HCEC 1CT (cell line): ENCODE data around the gene CBLN4.

Experiments
- DNase-seq: peaks from one replicate; pipeline ENCODE4 v3.0.0-alpha.2; 2017

The CBLN4 gene

DNA sequence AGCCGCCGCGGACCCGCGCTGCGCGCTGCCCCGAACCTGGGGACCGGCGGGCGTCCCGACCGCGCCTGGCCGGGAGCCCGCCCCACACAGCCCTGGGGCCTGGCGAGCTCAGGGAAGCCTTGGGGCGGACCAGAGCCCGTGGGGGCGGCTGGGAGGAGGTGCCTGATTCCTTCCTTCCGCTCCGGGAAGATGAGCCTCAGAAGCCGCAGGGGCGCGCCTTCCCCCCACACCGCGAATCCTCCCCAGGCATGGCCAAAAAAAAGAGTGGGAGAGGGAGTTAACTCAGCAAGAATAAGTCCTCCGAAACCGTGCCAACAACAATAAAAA lies at the start of gene CBLN4:
CBLN4 (minus strand) TSS at position 131 of the 327 bp plus-strand sequence. CDS start 1,348 bp downstream, outside the sequence.
- no peak for DNase-seq

DNA sequence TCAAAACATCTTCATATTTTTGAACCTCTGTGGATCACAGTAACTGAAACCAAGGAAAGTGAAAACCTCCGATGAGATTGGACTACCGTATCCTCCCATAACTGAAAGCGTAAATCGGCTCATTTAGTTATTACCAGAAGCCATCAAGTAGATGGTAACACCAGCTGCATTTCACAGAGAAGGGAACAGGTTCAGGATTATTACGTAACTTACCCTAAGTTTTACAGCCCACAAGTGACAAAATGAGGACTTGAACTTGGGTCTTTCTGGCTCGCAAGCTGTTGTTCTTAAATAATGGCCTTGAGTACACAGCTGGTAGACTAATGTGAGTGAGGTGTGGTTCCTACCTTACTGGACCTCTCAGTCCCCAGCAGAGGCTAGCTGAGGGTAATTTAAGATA lies 37.9 kb upstream of the CBLN4 start:
- no peak for DNase-seq

DNA sequence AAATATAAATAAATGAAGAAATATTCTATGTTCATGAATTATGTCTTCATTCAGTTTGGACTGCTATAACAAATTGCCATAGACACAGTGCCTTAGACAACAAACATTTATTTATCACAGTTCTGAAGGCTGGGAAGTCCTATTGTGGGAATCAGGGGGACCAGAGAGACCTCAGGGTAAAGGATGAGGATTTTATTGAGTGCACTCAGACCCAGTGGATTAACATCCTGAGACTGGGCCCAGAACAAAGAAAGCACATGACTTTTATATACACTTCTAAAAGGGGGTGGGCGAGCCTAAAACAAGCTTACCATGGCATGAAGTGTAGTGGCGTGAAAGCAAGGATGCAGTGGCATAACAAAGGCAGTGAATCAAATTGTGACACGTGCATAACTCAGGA lies 26.9 kb upstream of the CBLN4 start:
- DNase-seq, result no peak

DNA sequence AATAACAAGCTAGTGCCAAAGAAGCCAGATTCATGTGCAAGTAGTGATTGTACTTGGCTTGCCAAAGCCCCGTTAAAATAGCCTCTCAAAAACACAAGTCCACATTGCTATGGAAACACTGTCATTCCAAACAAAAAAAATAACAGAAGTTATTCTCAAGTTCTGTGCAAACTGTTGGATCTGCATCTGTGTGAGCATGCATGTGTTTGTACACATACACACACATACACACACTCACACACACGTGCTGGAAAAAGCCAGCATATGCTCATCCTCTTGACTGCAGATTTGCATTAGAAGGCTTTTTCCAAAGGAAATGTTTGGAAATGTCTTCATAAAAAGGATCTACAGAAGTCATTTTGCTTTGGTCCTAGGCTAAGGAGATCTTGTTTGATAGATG lies 13.4 kb upstream of the CBLN4 start:
- DNase-seq, result no peak

DNA sequence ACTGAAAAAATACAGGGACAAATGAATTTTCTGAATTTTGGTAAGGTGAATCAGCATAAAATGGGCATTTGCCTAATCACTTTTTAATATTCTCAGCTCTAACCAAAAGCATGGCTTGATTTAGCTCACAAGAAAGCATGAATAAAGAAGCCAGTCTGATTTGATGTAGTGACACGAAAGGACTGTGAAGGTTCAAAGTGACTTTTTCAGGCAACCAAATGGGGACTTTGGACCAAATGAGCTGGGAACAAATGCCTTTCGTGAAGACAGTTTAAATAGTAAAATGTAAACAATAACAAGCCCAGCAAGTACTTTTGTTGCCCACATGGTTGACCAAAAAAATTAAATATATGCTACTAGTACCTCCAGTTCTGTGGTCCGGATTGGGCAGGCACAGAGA lies 12.9 kb upstream of the CBLN4 start:
- no peak for DNase-seq

DNA sequence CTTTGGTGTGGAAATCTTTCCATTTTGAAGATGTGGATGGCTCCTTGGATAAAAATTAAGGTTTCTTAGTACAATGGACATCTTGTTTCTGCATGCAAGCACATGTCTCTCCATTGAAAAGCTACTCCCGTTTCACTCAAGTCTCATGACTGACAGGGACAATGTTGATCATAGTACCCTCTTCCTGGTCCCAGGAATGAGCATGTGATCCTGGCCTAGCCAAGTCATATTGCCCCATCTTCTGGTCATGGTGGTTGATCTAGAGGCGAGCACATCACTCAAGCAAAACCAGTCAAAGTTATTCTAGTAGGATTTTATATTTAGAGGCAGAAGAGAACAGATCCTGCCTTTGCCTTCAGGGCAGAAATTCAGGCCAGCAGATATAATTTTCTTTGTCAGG lies 12.2 kb upstream of the CBLN4 start:
- DNase-seq, result no peak

DNA sequence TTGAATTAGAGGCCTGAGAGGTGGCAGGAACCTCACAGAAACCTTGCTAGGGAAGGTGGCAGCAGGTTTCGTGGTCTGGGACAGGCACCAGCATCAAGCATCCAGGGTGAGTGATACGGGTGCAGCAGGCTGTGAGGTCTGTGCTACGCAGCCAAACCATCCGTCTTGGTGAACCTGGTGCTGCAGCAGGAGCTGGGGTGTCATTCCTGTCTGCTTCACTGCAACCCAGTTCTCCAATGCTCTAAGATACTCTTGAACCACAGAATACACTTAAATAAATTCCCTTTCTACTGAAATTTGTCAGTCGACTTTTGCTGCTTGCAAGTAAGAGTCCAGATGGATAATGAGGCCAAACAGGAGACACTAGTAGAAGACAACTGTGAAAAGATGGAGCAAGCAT lies 9.7 kb upstream of the CBLN4 start:
- DNase-seq, result no peak

DNA sequence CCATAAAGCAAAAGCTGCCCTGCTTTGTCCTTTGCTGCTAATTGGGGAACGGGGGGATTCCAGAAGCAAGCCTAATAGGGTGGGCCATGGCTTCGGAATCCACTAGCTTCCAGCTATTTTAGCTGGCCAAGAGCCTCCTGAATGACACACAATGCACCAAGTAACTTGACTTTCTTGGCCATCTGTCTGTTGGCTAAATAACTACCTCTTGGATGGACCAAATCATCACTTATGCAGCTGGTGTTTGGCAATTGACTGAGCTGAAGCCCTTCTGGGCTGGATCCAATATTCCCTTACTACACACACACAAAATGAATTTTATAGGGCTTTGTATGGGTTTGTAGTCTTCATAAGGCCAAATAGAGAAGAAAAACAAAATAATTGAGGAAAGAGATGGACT lies 8.8 kb upstream of the CBLN4 start:
- DNase-seq, result no peak

DNA sequence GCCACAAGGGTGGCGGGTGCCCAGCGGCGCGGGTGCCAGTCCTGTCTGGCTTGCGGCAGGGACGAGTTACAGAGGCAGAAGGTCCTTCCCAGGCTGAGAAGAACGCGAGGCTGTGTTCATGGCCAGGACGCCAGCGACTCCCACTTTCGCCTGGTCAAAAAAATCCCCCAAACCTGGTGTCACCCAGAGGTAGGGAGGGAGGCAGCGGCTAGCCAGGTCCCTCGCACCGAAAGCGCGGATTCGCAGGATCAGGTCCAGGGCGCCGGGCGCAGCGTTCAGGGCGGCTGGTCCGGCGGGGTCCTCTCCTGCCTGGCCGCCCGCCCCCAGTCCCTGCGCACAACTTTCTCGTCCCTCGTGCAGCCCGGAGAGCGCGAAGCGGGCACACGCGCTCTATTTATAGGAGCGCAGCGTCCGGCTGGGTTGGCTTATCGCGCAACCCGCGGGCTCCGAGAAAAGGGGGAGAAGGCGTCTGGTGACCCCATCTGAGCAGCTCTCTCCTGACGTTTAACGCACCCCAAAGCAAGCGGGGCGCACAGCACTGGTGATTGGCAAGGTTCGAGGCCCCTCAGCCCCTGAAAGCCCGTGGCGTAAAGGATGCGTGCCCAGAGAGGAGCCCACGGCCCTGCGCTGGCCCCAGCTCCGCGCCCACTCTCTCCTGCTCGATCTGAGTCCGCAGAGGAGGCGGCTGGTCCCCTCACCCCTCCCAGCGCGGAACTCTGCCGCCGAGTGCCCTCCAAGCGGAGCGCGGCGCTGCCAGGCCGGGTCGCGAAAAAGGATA lies 519 bp downstream of the CBLN4 start:
- DNase-seq, result no peak

DNA sequence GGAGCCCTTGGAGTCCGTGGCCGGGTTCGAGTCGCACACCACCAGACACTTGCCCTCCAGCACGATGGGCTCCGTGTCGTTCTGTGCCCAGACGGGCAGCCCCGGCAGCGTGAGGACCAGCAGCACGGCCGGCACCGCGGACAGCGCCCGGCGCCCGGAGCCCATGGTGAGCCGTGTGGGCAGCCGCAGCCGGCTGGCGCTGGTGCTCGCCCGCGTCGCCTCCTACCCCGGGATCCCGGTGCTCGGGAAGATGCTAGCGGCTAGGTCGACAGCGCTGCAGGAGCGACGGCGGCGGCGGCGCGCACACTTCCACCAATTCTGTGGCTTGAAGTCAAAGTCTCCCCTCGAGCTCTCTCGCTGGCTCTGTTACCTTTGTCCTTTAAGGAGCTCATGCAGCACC lies 1.3 kb downstream of the CBLN4 start:
- no peak for DNase-seq

DNA sequence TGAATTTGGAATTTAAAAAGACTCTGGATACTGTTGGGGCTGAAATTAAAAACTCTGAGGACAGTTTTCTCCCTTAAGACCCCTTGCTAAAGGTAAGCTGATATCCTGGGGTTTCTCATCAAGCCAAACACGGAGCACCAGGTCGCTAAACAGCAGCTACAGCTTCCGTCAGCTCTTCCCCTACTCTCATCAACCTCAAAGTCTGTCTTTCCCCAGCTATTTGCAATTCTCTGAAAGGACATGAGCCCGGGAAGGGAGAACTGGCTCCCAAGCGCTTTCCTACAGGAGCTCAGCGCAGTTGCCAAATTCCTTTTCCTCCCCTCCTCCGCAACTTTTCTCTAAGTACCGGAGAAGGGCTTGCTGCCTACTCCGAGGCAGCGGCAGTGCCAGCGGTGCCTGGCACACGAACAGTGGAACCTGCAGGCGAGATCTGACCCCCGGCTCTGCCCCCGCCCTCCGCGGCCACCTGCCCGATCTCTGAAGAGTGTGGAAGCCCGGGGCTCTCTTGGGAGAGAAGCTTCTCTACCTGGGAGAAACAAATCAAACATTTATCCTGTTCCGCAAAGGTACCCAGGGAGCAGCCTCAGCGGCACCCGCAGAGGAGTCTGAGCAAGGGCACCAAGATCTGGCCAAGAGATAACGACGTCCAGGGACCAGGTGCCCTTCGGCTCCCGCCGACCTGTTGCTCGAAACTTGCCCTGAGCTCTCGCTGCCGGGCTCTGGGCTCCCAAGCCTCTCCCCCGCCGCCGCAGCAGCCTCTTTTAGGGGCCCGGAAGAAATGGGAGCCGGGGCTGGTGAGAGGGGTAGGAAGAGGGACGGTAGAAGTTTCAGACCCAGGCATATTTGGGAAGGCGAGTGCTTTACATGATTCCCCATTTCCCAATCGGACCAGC lies 2.2 kb downstream of the CBLN4 start:
- no peak for DNase-seq

DNA sequence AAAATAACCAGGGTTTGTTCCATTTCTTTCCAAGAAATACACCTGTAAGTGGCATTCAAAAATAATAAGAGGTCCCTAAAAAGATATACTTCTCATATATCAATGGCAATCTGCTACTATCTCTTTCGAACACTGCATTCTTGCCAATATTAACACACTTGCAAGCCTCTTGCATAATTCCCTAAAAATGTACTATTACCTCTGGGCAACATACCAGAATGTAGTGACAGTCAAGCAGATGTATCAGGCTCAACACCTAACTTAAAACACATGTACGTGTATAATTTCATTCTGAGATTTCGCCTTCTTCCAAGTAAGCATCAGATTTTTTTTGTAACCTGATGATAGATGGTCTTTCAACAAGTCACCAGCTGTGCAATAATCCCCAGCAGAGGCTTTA lies 3.4 kb downstream of the CBLN4 start:
- no peak for DNase-seq

DNA sequence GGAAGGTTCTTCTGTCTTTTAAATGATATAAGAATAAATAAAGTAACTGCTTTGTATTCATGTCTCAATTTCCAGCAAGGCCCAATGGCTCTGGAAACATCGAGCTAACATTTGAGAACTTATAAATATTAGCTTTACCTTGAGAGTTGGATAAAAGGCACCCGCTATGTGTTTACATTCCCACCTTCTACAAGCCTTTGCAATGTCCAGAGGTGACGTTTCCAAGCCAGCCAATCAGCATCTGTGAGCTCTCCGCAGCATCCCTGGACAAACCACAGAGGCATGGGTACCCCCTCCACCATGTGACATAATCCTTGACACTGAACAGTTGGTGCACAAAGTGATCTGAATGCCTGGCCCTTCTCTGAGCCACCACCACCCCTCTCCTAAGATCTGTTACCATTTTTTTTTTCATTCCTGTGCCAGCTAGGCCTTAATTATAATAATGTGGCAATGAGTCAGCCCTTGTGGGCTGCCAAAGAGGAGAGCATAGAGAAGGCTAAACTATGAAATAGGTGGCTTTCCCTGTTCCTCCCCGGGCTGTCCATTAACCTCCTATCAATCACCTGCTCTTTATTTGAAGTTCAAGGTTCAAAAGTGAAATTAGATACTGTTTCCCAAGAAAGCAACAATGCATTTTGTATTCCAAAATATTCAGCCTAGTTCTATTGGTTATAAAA lies 4.1 kb downstream of the CBLN4 start:
- DNase-seq, result no peak

DNA sequence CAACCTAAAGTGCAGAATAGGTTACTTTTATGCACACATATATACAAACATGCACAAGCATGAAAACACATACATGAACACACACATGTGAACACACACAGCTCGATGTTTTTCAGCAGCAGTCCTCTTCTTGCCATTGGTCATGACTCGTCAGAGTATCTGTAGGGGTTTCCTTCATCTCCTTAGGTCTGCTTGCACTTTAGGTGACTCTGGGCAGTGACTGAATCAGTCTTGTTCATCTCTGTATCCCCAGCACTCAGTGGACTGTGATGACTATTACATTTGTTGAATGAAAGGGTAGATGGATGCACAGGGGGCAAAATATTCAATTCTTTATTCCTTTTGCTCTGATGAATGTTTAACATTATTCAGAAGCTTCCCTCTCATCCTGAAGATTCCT lies 26.8 kb downstream of the CBLN4 start:
- no peak for DNase-seq

DNA sequence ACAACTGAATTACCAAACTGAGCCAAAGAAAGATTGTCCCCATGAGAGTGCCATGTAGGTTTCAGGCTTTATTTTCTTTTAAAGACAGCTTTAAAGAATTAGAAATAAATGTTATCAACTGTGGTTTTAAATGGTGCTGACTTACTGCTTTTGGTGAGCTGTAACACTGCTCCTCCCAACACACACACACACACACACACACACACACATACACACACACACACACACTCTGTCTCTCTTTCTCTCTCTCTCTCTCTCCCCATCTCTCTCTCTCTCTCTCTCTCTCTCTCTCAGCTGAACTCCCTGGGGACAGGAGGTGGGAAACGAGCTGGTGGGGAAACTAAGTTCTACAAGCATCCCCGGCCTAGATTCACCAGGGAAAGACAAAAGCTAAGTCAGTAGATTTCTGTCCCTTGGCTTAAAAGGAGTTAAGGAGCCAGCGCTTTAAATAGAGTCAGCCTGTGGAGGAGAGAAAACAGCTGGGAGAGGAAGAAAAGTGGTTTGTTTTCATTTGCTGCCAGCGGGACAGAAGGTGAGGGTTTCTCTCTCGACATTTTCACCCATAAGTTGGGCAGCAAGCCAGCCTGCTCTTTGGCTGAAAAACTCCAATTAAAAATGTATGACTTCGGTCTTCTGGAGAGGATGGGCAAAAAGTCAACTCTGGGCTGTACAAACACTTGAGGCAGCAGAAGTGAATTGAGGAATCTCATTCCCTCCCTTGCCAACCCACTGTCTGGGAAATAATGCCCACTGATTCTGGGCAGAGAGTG lies 27.4 kb downstream of the CBLN4 start:
- DNase-seq, result no peak

DNA sequence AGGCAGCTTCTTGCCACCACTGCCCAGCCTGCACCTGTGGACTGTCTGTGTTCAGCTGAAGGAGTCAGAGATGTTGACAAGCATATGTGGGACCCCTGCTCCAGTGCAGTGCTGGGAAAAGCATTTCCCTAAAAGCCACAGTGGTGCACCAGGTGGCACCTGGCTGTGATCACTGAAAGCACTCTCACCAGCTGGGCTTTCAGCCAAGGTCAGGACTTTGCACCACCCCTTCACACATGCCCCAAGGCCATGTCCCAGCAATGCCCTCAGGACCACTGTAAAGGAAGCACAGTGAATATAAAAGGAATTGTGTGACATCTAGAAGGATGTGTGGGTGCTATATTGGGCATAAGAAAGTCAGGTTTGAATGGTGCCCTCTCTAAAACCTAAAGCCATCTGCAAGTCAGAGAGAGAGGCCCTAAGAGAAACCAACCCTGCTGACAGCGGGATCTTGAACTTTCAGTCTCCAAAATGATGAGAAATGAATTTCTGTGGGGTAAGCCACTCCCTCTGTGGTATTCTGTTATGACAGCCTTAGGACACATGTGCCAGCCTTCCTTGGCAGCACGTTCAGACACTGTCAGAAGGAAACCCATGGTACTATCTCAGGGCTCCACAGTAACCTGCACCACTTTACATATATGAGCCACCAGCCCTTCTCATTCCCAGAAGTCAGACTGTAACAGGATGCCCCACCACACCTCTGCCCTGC lies 30.7 kb downstream of the CBLN4 start:
- DNase-seq, result no peak

DNA sequence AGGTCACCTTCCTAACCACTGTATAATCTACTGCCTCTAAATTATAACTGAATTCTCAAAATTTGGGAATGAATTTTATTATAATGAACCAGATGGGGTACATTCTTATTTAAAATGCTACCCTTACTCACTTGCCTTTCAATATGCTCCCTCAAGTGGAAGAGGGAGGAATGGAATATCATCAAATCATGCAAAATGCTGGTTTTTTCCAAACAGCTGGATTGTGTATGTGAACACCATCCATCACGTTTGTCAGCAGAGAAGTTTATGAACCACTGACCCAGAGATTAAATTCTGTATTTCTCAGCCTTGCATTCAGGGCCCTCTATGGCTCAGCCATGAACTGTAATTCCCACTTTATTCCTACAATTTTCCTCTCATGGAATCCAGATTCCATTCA lies 40.5 kb downstream of the CBLN4 start:
- DNase-seq, result no peak

DNA sequence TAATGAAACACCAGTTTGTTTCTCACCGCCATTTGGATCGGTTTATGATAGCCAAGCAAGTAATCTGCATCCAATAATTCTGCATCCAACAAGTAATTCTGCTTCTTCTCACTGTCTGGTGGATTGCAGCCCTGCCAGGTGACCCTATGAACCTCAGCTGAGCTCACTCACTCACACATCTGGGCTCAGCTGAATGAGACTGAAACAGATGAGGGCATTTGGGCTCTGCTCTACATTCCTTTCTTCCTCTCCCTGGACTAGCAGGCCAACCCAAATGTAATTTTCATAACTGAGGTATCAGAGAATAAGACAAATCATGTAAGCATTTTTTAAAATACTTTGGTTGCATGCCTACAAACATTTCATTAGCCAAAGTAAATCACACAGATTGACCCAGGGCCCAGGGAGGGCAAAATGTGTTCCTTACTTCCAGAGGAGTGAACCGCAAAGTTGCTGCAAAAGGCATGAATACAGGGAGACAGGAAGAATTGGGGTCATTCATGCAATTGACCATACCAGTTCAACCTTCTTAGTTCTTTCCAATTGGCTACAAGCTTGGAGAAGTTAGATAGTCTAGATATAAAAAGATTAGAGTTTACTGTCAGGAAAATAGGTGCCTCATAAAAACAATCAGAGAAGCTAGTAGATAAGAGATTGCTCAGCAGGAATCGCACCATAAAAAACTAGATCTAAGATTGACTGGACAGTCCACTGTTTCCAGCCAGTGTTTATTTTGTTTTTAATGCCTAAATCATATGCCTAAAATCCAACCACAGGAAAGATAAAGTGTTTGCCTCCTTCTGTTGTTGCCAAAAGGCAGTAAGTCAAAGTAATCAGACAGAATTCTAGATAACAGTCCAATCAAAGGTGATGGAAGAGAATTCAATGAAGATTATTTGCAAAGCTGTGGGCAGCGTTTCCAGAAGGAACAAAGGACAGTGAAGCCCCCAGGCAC lies 43.7 kb downstream of the CBLN4 start:
- no peak for DNase-seq

DNA sequence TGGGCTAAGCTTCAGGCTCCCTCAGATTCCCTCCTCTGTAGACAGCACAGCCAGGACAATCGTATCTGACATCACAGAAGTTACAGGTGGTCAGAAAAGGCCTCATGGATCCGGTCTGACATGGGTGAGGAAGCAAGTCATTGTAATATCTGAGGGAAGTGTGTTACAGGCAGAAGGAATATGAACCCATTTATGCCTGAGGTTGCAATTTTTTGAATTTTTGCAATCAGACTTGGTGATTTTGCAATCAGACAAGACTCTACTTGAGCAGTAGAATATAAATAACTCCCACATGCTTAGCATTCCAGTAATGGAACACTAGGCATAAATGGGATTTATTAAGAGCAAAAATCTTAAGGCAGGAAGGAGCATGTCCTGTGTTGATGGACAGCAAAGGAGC lies 52.1 kb downstream of the CBLN4 start:
- no peak for DNase-seq

DNA sequence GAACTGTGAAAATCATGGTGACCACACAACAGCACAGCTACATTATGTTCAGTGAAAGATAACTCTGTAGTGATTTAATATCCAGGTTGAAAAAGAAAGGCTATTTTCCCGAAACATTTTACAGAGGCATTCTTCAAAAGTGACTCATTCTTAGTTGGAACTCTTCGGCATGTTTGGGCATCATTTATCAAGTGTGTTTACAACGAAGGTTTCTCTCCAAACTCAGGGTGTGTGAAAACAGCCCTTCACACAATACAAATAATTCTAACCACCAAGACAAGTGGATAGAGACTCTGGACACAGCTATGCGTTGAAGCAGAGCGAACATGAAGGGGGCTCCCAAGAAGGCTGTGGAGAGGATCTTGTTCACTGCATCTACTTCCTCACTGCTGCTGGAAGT lies 57.6 kb downstream of the CBLN4 start:
- no peak for DNase-seq
